WTC11 (cell line): Measurements from ENCODE around the gene IL1RAPL1. TPM values are rescaled to one million over a fixed set of nuclear protein-coding genes. Genes with fewer than 3 reads are reported as not detected.
A peak's percentile ranks its signal among the peaks of the same experiment; 100 is the strongest.

Experiments
- ATAC-seq: fragments of 200-7000 bp; cut with Tn5 transposase; 2 replicates; pipeline ENCODE4 v1.10.0; 2021; ENCODE audit warnings: mild to moderate bottlenecking, moderate library complexity
- CTCF ChIA-PET: fragments of 300-600 bp; sonication (Branson Sonifier 250); formaldehyde crosslinking; loops from one replicate; lab custom pipeline; 2021; ENCODE audit warnings: antibody characterized with exemption; lab: Charles Lee
- POLR2A ChIA-PET: fragments of 350-600 bp; sonication (Branson Sonifier 250); formaldehyde crosslinking; loops from one replicate; lab custom pipeline; 2021; ENCODE audit warnings: antibody characterized with exemption; lab: Charles Lee
- DNase-seq: peaks from one replicate; pipeline ENCODE4 v3.0.0; 2021; ENCODE audit warnings: low spot score
- H3K27ac Mint-ChIP-seq: 2 replicates; pipeline ENCODE4 v1.8.0; 2021; ENCODE audit warnings: mixed read lengths
- H3K27me3 Mint-ChIP-seq: 2 replicates; pipeline ENCODE4 v1.8.0; 2021; ENCODE audit warnings: low read depth, mild to moderate bottlenecking, moderate library complexity, mixed read lengths
- H3K36me3 Mint-ChIP-seq: 2 replicates; pipeline ENCODE4 v1.8.0; 2021; ENCODE audit warnings: mixed read lengths
- H3K4me1 Mint-ChIP-seq: 2 replicates; pipeline ENCODE4 v1.8.0; 2022; ENCODE audit warnings: mixed read lengths
- H3K4me3 Mint-ChIP-seq: 2 replicates; pipeline ENCODE4 v1.8.0; 2021; ENCODE audit warnings: mild to moderate bottlenecking, moderate library complexity, mixed read lengths
- H3K9me3 Mint-ChIP-seq: 2 replicates; pipeline ENCODE4 v1.8.0; 2021; ENCODE audit warnings: mixed read lengths
- AFF4 ChIP-seq: sonication (generic); formaldehyde crosslinking; IDR thresholded peaks from 2 replicates; pipeline ENCODE4 v1.8.1; 2023; ENCODE audit warnings: mild to moderate bottlenecking, missing genetic modification reagents, borderline replicate concordance
- ATF2 ChIP-seq: sonication (generic); formaldehyde crosslinking; IDR thresholded peaks from 2 replicates; pipeline ENCODE4 v1.8.1; 2022; ENCODE audit warnings: low read depth, missing genetic modification reagents, borderline replicate concordance
- CTCF ChIP-seq: fragments of 200-600 bp; IDR thresholded peaks from 2 replicates; pipeline ENCODE4 v1.8.0; 2022; ENCODE audit warnings: antibody characterized with exemption
- GTF2I ChIP-seq: fragments of 250-450 bp; sonication (Bioruptor Pico); conservative IDR thresholded peaks from 2 replicates; pipeline ENCODE4 v1.4.0; 2021; ENCODE audit warnings: mild to moderate bottlenecking
- TEAD1 ChIP-seq: sonication (generic); formaldehyde crosslinking; IDR thresholded peaks from 2 replicates; pipeline ENCODE4 v1.8.0; 2022; ENCODE audit warnings: mild to moderate bottlenecking, missing genetic modification reagents
- TEAD4 ChIP-seq: sonication (generic); formaldehyde crosslinking; IDR thresholded peaks from 2 replicates; pipeline ENCODE4 v1.8.0; 2022; ENCODE audit warnings: mild to moderate bottlenecking, missing genetic modification reagents
- USF1 ChIP-seq: sonication (generic); formaldehyde crosslinking; IDR thresholded peaks from 2 replicates; pipeline ENCODE4 v1.8.0; 2022; ENCODE audit warnings: mild to moderate bottlenecking, missing genetic modification reagents
- ZNF425 ChIP-seq: fragments of 250-450 bp; sonication (Bioruptor Pico); conservative IDR thresholded peaks from 2 replicates; pipeline ENCODE4 v1.9.0; 2021; ENCODE audit warnings: mild to moderate bottlenecking
- total RNA-seq: library from RNA; stranded (reverse); gene quantifications from 3 replicates; pipeline ENCODE4 v1.2.3, GENCODE V29; 2021

Gene IL1RAPL1
- total RNA-seq, 1 experiment from 2014 or later: 0.13 TPM

- ChIA-PET POLR2A (no interaction called here), CTCF (interaction anchor here (0.7 to 1.6 kb wide), 3 partner anchors 9 to 210 kb away, joined by 3 to 5 read pairs (median 3); no protein-coding TSS in a partner anchor)
- Mint-ChIP-seq H3K9me3 (no peaks in the 10 kb centered on the region), H3K36me3 (no peaks in the 10 kb centered on the region), H3K4me1 (peaks cover 6% of the 10 kb centered on the region), H3K4me3 (no peak overlapping the region), H3K27me3 (peaks cover 11% of the 10 kb centered on the region), H3K27ac (no peak overlapping the region)
- no peak for DNase-seq
- no peak for ATAC-seq
- TF ChIP-seq GTF2I (CRISPR knock-in tag) (no peak), TEAD4 (CRISPR knock-in tag) (no peak), TEAD1 (CRISPR knock-in tag) (no peak), AFF4 (no peak), ATF2 (CRISPR knock-in tag) (no peak), USF1 (CRISPR knock-in tag) (no peak)
Measured at GRCh38 chrX:29477878-29478277, 890.6 kb downstream of the IL1RAPL1 start.

GRCh38 chrX:29478336-29479069 lies 891.3 kb downstream of the IL1RAPL1 start:
- H3K9me3 Mint-ChIP-seq: no peaks in the 10 kb centered on the region

More at GRCh38 chrX:29478336-29479069, 891.3 kb downstream of the IL1RAPL1 start:
- Mint-ChIP-seq H3K4me3 (no peak overlapping the region), H3K36me3 (no peaks in the 10 kb centered on the region), H3K4me1 (peaks cover 6% of the 10 kb centered on the region), H3K27ac (no peak overlapping the region), H3K27me3 (peaks cover 11% of the 10 kb centered on the region)
- TF ChIP-seq ZNF425 (CRISPR knock-in tag) (no peak), CTCF (peak; percentile 43)
- DNase-seq (peak; percentile 15), ATAC-seq (peak; percentile 85)
- ChIA-PET POLR2A (no interaction called here), CTCF (interaction anchor here (0.5 to 1.6 kb wide), 17 partner anchors 9 to 1243 kb away, joined by 3 to 6 read pairs (median 3); no protein-coding TSS in a partner anchor)
